Brain microvascular endothelial cell (primary cell): Measurements from ENCODE around the gene ARHGAP15.

Source experiments
- DNase-seq: peaks from one replicate; pipeline ENCODE4 v3.0.0-alpha.2; 2020
- H3K27ac ChIP-seq: fragments of 250-450 bp; sonication (Bioruptor Pico); 2 replicates; pipeline ENCODE4 v1.5.1; 2020; ENCODE audit warnings: mild to moderate bottlenecking, moderate library complexity
- H3K27me3 ChIP-seq: fragments of 250-450 bp; sonication (Bioruptor Pico); replicated peaks from 2 replicates; pipeline ENCODE4 v1.5.1; 2020; ENCODE audit warnings: mild to moderate bottlenecking
- H3K36me3 ChIP-seq: fragments of 250-450 bp; sonication (Bioruptor Pico); replicated peaks from 2 replicates; pipeline ENCODE4 v1.5.1; 2020; ENCODE audit warnings: mild to moderate bottlenecking
- H3K4me3 ChIP-seq: 2 replicates; pipeline ENCODE4 v1.5.1; 2011; ENCODE audit warnings: low read depth, mild to moderate bottlenecking, control low read depth, low read length, moderate library complexity
- CTCF ChIP-seq: IDR thresholded peaks from 2 replicates; pipeline ENCODE4 v1.5.1; 2011; ENCODE audit warnings: low read depth, mild to moderate bottlenecking, moderate library complexity, low read length, control low read depth, inconsistent platforms; ENCODE audit errors: missing control alignments
- in situ Hi-C: cut with HindIII; loops from 2 replicates; pipeline ENCODE4 v1.10.0; 2017; ENCODE audit warnings: low sequenced_read_pairs, low pct_ligation_motif_present

The ARHGAP15 gene

GRCh38 chr2:143493339-143493738, 364.1 kb downstream of the ARHGAP15 start:
- H3K36me3 ChIP-seq, result no peaks in the 10 kb centered on the region
- H3K27ac ChIP-seq, result no peak overlapping the region
- TF ChIP-seq CTCF, result no peak
- no peaks in the 10 kb centered on the region for H3K27me3 ChIP-seq
- no peak overlapping the region for H3K4me3 ChIP-seq
- no peak for DNase-seq
- in situ Hi-C loops, result no loop called here

- in situ Hi-C loops, result no loop called here
Observed at GRCh38 chr2:143497726-143498125, 368.5 kb downstream of the ARHGAP15 start.

GRCh38 chr2:143498496-143498895, 369.3 kb downstream of the ARHGAP15 start:
- Histone ChIP-seq H3K27me3 (no peaks in the 10 kb centered on the region), H3K4me3 (no peak overlapping the region), H3K27ac (no peak overlapping the region), H3K36me3 (no peaks in the 10 kb centered on the region)
- in situ Hi-C loops, result no loop called here
- TF ChIP-seq CTCF, result no peak
- no peak for DNase-seq

More at GRCh38 chr2:143497726-143498125, 368.5 kb downstream of the ARHGAP15 start:
- H3K27me3 ChIP-seq, result no peaks in the 10 kb centered on the region
- H3K36me3 ChIP-seq, result no peaks in the 10 kb centered on the region
- H3K27ac ChIP-seq, result no peak overlapping the region
- DNase-seq, result no peak
- H3K4me3 ChIP-seq, result no peak overlapping the region
- no peak for TF ChIP-seq CTCF

- DNase-seq, result no peak
- H3K27ac ChIP-seq, result no peak overlapping the region
- in situ Hi-C loops, result no loop called here
- H3K27me3 ChIP-seq, result no peaks in the 10 kb centered on the region
- H3K4me3 ChIP-seq, result no peak overlapping the region
- no peaks in the 10 kb centered on the region for H3K36me3 ChIP-seq
- TF ChIP-seq CTCF, result no peak
Observed at GRCh38 chr2:143499061-143499460, 369.8 kb downstream of the ARHGAP15 start.

- in situ Hi-C loops, result no loop called here
- no peaks in the 10 kb centered on the region for H3K27me3 ChIP-seq
- TF ChIP-seq CTCF, result no peak
- no peak for DNase-seq
- H3K36me3 ChIP-seq, result no peaks in the 10 kb centered on the region
- no peak overlapping the region for H3K4me3 ChIP-seq
- H3K27ac ChIP-seq, result no peak overlapping the region
Observed at GRCh38 chr2:143501106-143501676, 372.0 kb downstream of the ARHGAP15 start.

GRCh38 chr2:143503280-143503679, 374.1 kb downstream of the ARHGAP15 start:
- no peak overlapping the region for H3K4me3 ChIP-seq
- no peak for DNase-seq
- no peak overlapping the region for H3K27ac ChIP-seq
- in situ Hi-C loops, result no loop called here
- H3K36me3 ChIP-seq, result no peaks in the 10 kb centered on the region
- H3K27me3 ChIP-seq, result no peaks in the 10 kb centered on the region
- TF ChIP-seq CTCF, result no peak
